H1 (cell line): ENCODE measurements around the gene LSM3. TPM values are rescaled to one million over a fixed set of nuclear protein-coding genes. Genes with fewer than 3 reads are reported as not detected.

Source experiments
- CTCF ChIA-PET: fragments of 300-600 bp; sonication (Branson Sonifier 250); formaldehyde crosslinking; loops from one replicate; lab custom pipeline; 2021; ENCODE audit not compliant: partially characterized antibody; lab: Charles Lee
- POLR2A ChIA-PET: fragments of 300-600 bp; sonication (Branson Sonifier 250); formaldehyde crosslinking; loops from one replicate; lab custom pipeline; 2021; ENCODE audit warnings: inconsistent platforms; ENCODE audit not compliant: partially characterized antibody; lab: Charles Lee
- DNase-seq, 2 experiments: peaks; one replicate each; pipeline versions ENCODE4 v3.0.0 to v3.0.0-alpha.2; 2010 to 2022; ENCODE audit warnings: low spot score in 2 of 2, low read depth in 1 of 2, mixed read lengths in 1 of 2
- FAIRE-seq: peaks from 2 replicates; lab custom pipeline; 2011; peaks lifted over from hg19 to GRCh38; lab: Jason Lieb, UNC
- H2AFZ ChIP-seq: 2 replicates; pipeline ENCODE4 v1.8.1; 2012; ENCODE audit warnings: low read length, inconsistent platforms
- H2AK5ac ChIP-seq: 2 replicates; pipeline ENCODE4 v1.6.1; 2013; ENCODE audit warnings: low read depth, low read length
- H2BK120ac ChIP-seq: replicated peaks from 2 replicates; pipeline ENCODE3; 2013; ENCODE audit warnings: low read depth, low read length, inconsistent platforms
- H2BK12ac ChIP-seq: 2 replicates; pipeline ENCODE4 v1.6.1; 2013; ENCODE audit warnings: low read depth, low read length
- H2BK15ac ChIP-seq: 2 replicates; pipeline ENCODE4 v1.6.1; 2013; ENCODE audit warnings: low read length
- H2BK20ac ChIP-seq: 2 replicates; pipeline ENCODE4 v1.6.1; 2013; ENCODE audit warnings: low read length
- H2BK5ac ChIP-seq: 2 replicates; pipeline ENCODE4 v1.6.1; 2013; ENCODE audit warnings: low read depth, low read length
- H3K14ac ChIP-seq: 2 replicates; pipeline ENCODE4 v1.6.1; 2013; ENCODE audit warnings: inconsistent platforms; ENCODE audit not compliant: insufficient read length
- H3K18ac ChIP-seq: 2 replicates; pipeline ENCODE4 v1.6.1; 2013; ENCODE audit warnings: low read length; ENCODE audit errors: extremely low read depth
- H3K23ac ChIP-seq: 2 replicates; pipeline ENCODE4 v1.6.1; 2013; ENCODE audit warnings: inconsistent platforms; ENCODE audit not compliant: insufficient read length
- H3K23me2 ChIP-seq: 2 replicates; pipeline ENCODE4 v1.6.1; 2013; ENCODE audit warnings: low read depth, low read length
- H3K27ac ChIP-seq: 2 replicates; pipeline ENCODE4 v1.6.1; 2011; ENCODE audit warnings: low read depth, low read length, inconsistent platforms
- H3K27me3 ChIP-seq, 4 experiments: replicated peaks in 1 of 4; 1 replicate in 1 of 4; 2 replicates in 3 of 4; pipeline versions ENCODE4 v1.6.1 to v1.8.1; 2011 to 2013; ENCODE audit warnings: low read length in 3 of 4, mild to moderate bottlenecking in 3 of 4, inconsistent platforms in 2 of 4, mixed read lengths in 2 of 4, moderate library complexity in 1 of 4; ENCODE audit not compliant: control insufficient read depth in 3 of 4, insufficient read depth in 3 of 4; ENCODE audit errors: extremely low read depth in 1 of 4
- H3K36me3 ChIP-seq, 4 experiments: 2 replicates each; pipeline versions ENCODE4 v1.6.1 to v1.8.1; 2011 to 2013; ENCODE audit warnings: mild to moderate bottlenecking in 4 of 4, low read length in 3 of 4, moderate library complexity in 2 of 4, control low read depth in 1 of 4, inconsistent platforms in 1 of 4; ENCODE audit not compliant: insufficient read depth in 4 of 4, control insufficient read depth in 2 of 4
- H3K4ac ChIP-seq: replicated peaks from 2 replicates; pipeline ENCODE3; 2013; ENCODE audit warnings: low read length, low read depth, mixed read lengths, inconsistent platforms; ENCODE audit not compliant: insufficient read length
- H3K4me1 ChIP-seq, 4 experiments: replicated peaks in 1 of 4; 1 replicate in 1 of 4; 2 replicates in 3 of 4; pipeline versions ENCODE4 v1.6.1 to v1.8.1; 2011 to 2013; ENCODE audit warnings: low read length in 3 of 4, inconsistent platforms in 2 of 4, mixed read lengths in 1 of 4; ENCODE audit not compliant: insufficient read depth in 4 of 4, control insufficient read depth in 3 of 4
- H3K4me2 ChIP-seq, 2 experiments: 2 replicates each; pipeline versions ENCODE4 v1.6.1 to v1.8.1; 2011 to 2013; ENCODE audit warnings: low read depth in 2 of 2, low read length in 2 of 2, control low read depth in 1 of 2, inconsistent platforms in 1 of 2, mild to moderate bottlenecking in 1 of 2; ENCODE audit not compliant: insufficient read depth in 1 of 2
- H3K4me3 ChIP-seq, 4 experiments: fragments of 200-600, 300-600 bp in 1 of 4; sonication (generic), shearing (Covaris generic), sonication (Bioruptor Twin) in 1 of 4; 2 replicates each; pipeline versions ENCODE4 v1.5.1 to v1.8.1; 2011 to 2016; ENCODE audit warnings: low read length in 4 of 4, low read depth in 3 of 4, control low read depth in 2 of 4, inconsistent platforms in 2 of 4, mild to moderate bottlenecking in 2 of 4, mixed read lengths in 1 of 4, moderate library complexity in 1 of 4; ENCODE audit not compliant: insufficient read depth in 2 of 4; ENCODE audit errors: extremely low read depth in 1 of 4
- H3K56ac ChIP-seq: replicated peaks from 2 replicates; pipeline ENCODE3; 2013; ENCODE audit warnings: low read depth, mild to moderate bottlenecking, mixed read lengths, low read length, inconsistent platforms; ENCODE audit not compliant: insufficient read length
- H3K79me1 ChIP-seq: 2 replicates; pipeline ENCODE4 v1.6.1; 2013; ENCODE audit warnings: low read depth, low read length, control low read depth
- H3K79me2 ChIP-seq, 2 experiments: 2 replicates each; pipeline versions ENCODE4 v1.6.1 to v1.8.1; 2012 to 2013; ENCODE audit warnings: low read length in 2 of 2, mild to moderate bottlenecking in 2 of 2, inconsistent platforms in 1 of 2; ENCODE audit not compliant: insufficient read depth in 2 of 2, control insufficient read depth in 1 of 2
- H3K9ac ChIP-seq, 4 experiments: replicated peaks in 1 of 4; 1 replicate in 1 of 4; 2 replicates in 3 of 4; pipeline versions ENCODE4 v1.6.1 to v1.8.1; 2011 to 2013; ENCODE audit warnings: low read depth in 3 of 4, low read length in 3 of 4, control low read depth in 2 of 4, mild to moderate bottlenecking in 2 of 4, moderate library complexity in 2 of 4, inconsistent platforms in 1 of 4; ENCODE audit errors: extremely low read depth in 1 of 4
- H3K9me3 ChIP-seq, 2 experiments: 2 replicates each; pipeline versions ENCODE4 v1.6.1 to v1.8.1; 2012 to 2013; ENCODE audit warnings: mild to moderate bottlenecking in 2 of 2, moderate library complexity in 2 of 2, control low read depth in 1 of 2, inconsistent platforms in 1 of 2, low read depth in 1 of 2, low read length in 1 of 2, mixed read lengths in 1 of 2; ENCODE audit not compliant: insufficient read depth in 2 of 2
- H4K20me1 ChIP-seq, 2 experiments: replicated peaks in 1 of 2; 2 replicates each; pipeline versions ENCODE3 to v1.8.1; 2011 to 2013; ENCODE audit warnings: inconsistent platforms in 2 of 2, low read length in 2 of 2, mild to moderate bottlenecking in 1 of 2; ENCODE audit not compliant: insufficient read depth in 2 of 2, control insufficient read depth in 1 of 2
- H4K5ac ChIP-seq: 2 replicates; pipeline ENCODE4 v1.6.1; 2013; ENCODE audit warnings: low read length, low read depth, mixed read lengths, inconsistent platforms; ENCODE audit not compliant: insufficient read length
- H4K8ac ChIP-seq: 2 replicates; pipeline ENCODE4 v1.8.0; 2013; ENCODE audit warnings: mild to moderate bottlenecking, moderate library complexity, low read length, inconsistent platforms; ENCODE audit not compliant: insufficient read depth; ENCODE audit errors: extremely low read depth
- H4K91ac ChIP-seq: replicated peaks from 2 replicates; pipeline ENCODE3; 2013; ENCODE audit warnings: low read length, mixed read lengths, inconsistent platforms; ENCODE audit not compliant: insufficient read length
- ASH2L ChIP-seq: fragments of 200-600, 300-600 bp; sonication (generic); IDR thresholded peaks from one replicate; pipeline ENCODE4 v1.7.1; 2017; ENCODE audit warnings: low read length
- BRCA1 ChIP-seq: IDR thresholded peaks from 2 replicates; pipeline ENCODE4 v1.6.1; 2012; ENCODE audit warnings: low read depth, low read length, improper control_type of control experiment
- CBX5 ChIP-seq: fragments of 300-800, 300-1000 bp; sonication (generic); IDR thresholded peaks from 2 replicates; pipeline ENCODE4 v1.7.1; 2016; ENCODE audit warnings: antibody characterized with exemption, low read length, low read depth
- CREB1 ChIP-seq: IDR thresholded peaks from 2 replicates; pipeline ENCODE4 v1.6.1; 2012; ENCODE audit warnings: inconsistent platforms
- EZH2 ChIP-seq: fragments of 200-600 bp; sonication (generic); IDR thresholded peaks from 2 replicates; pipeline ENCODE4 v1.7.1; 2012; ENCODE audit warnings: low read depth, mild to moderate bottlenecking, moderate library complexity, low read length, inconsistent platforms; ENCODE audit not compliant: severe bottlenecking
- MAFK ChIP-seq: IDR thresholded peaks from 2 replicates; pipeline ENCODE4 v1.6.1; 2012; ENCODE audit warnings: low read depth, mild to moderate bottlenecking, improper control_type of control experiment, low read length
- POLR2A ChIP-seq, 2 experiments: IDR thresholded peaks; 1 replicate in 1 of 2; 2 replicates in 1 of 2; pipeline ENCODE4 v1.6.1; 2011; ENCODE audit warnings: low read depth in 2 of 2, low read length in 2 of 2, mild to moderate bottlenecking in 2 of 2; ENCODE audit errors: control extremely low read depth in 1 of 2
- RNF2 ChIP-seq: fragments of 200-900, 300-1000 bp; sonication (generic); IDR thresholded peaks from 2 replicates; pipeline ENCODE4 v1.7.1; 2016; ENCODE audit warnings: borderline replicate concordance, low read depth, mild to moderate bottlenecking, antibody characterized with exemption, low read length; ENCODE audit not compliant: poor library complexity, severe bottlenecking; ENCODE audit errors: missing control alignments
- SP2 ChIP-seq: IDR thresholded peaks from 2 replicates; pipeline ENCODE4 v1.6.1; 2012; ENCODE audit warnings: mild to moderate bottlenecking, low read length, inconsistent platforms
- TAF7 ChIP-seq: optimal IDR thresholded peaks from 2 replicates; pipeline ENCODE3; 2011; ENCODE audit warnings: low read depth, mild to moderate bottlenecking, inconsistent platforms, low read length, moderate library complexity, borderline replicate concordance
- WGBS, 2 experiments: shearing (Covaris generic) in 1 of 2; methylation state at CpG; one replicate each; pipeline versions ENCODE4 v1.1.6 to v1.1.7; 2013 to 2015; ENCODE audit warnings: low lambda C conversion rate in 2 of 2, mixed read lengths in 2 of 2, inconsistent platforms in 1 of 2, low coverage in 1 of 2, missing lambda C conversion rate in 1 of 2; ENCODE audit not compliant: insufficient replicate concordance in 2 of 2, insufficient coverage in 1 of 2, insufficient read length in 1 of 2; ENCODE audit errors: extremely low coverage in 1 of 2, missing lambda C conversion rate in 1 of 2; 5-methylcytosine and 5-hydroxymethylcytosine counted together
- polyA plus RNA-seq, 7 experiments: library from polyadenylated mRNA; depleted of rRNA in 3 of 7; stranded (reverse) in 5 of 7; unstranded in 2 of 7; fragments of >200 nt in 5 of 7; fragments of 200-250 nt in 2 of 7; gene quantifications; 1 replicate in 5 of 7; 2 replicates in 1 of 7; 4 replicates in 1 of 7; pipeline versions ENCODE4 v1.2.1 to v1.2.3, GENCODE V29; 2011 to 2013; ENCODE audit warnings: missing spikeins in 2 of 7, mixed read lengths in 2 of 7
- total RNA-seq: library from RNA; stranded (reverse); fragmentation: NEBNext Ultra II Directional; extraction: Animal tissue kit (Norgen Biotek cat#: 25700); gene quantifications from 2 replicates; pipeline ENCODE4 v1.2.1, GENCODE V29; 2021
- TF ChIP-seq, protein P1 (sequence below): IDR thresholded peaks from 2 replicates; pipeline ENCODE4 v1.6.1; 2012; ENCODE audit warnings: inconsistent platforms
- TF ChIP-seq, protein P2 (sequence below): IDR thresholded peaks from 2 replicates; pipeline ENCODE4 v1.6.1; 2012; ENCODE audit warnings: low read length, inconsistent platforms

The LSM3 gene
- total and polyA plus RNA-seq, 2 of the 8 experiments (the other 6 are each of a cell fraction or from before 2014, with no cell fraction given), result 7.1 to 25.4 TPM

DNA sequence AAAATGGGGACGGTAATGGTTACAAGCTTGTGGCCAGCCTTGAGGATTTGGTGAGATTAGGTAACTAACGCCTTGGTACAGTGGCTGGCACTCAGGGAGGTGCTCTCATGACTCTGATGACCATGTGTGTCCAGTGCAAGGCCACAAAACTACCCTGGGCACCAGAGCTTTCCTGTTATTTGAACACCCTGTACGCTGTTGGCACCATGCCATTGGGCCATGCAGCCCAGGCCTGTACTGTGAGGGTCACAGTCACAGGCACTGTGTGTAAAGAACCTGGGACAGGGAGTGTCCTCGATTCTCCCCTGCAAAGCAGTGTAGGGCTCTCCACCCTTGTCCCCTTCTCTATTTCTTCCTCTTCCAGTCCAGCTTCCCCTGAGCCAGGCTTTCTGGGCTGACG lies 47.5 kb upstream of the LSM3 start:
- WGBS, 2 experiments, result 88% methylated on average over 5 of the region's 5 CpGs; no CpG with 5 or more reads in 1 of the 2 experiments
- Histone ChIP-seq H2AFZ (no peak overlapping the region), H4K8ac (no peak overlapping the region; the same call in 1 of the 2 replicates), H3K14ac (no peak overlapping the region), H3K9me3 (no peaks in the 10 kb centered on the region), H3K56ac (no peak overlapping the region), H2BK12ac (no peak overlapping the region), H4K91ac (no peak overlapping the region), H2BK5ac (no peak overlapping the region), H3K18ac (no peak overlapping the region), H3K9ac (no peak overlapping the region), H3K23me2 (no peaks in the 10 kb centered on the region), H2BK15ac (no peak overlapping the region), H2BK120ac (no peak overlapping the region), H4K5ac (no peak overlapping the region), H3K4me3 (no peak overlapping the region), H4K20me1 (peaks cover 0 to 14% of the 10 kb centered on the region in 2 experiments), H3K79me2 (peaks cover 7 to 19% of the 10 kb centered on the region in 2 experiments), H3K27ac (no peak overlapping the region), H3K27me3 (no peaks in the 10 kb centered on the region), H2BK20ac (no peak overlapping the region), H3K4me2 (no peak overlapping the region), H3K36me3 (peaks cover 12 to 42% (median 27%) of the 10 kb centered on the region in 4 experiments), H2AK5ac (no peak overlapping the region), H3K4ac (no peak overlapping the region), H3K79me1 (peaks cover 2% of the 10 kb centered on the region), H3K23ac (no peak overlapping the region), H3K4me1 (peaks cover 0 to 3% (median 3%) of the 10 kb centered on the region in 4 experiments; a peak in 4 of 7 replicates)
- POLR2A ChIA-PET, result interaction anchor here (0.6 to 2.3 kb wide), 4 partner anchors 12 to 290 kb away, joined by 3 to 7 read pairs (median 3); no protein-coding TSS in a partner anchor
- CTCF ChIA-PET, result interaction anchor here (0.7 to 1.5 kb wide), 3 partner anchors 15 to 746 kb away, joined by 3 to 5 read pairs (median 4); no protein-coding TSS in a partner anchor
- DNase-seq (no peak), FAIRE-seq (no peak)
- no peak for TF ChIP-seq EZH2
- no peak for TF ChIP-seq BRCA1
- no peak for TF ChIP-seq TAF7
- no peak for TF ChIP-seq CREB1
- TF ChIP-seq, protein P1, sequence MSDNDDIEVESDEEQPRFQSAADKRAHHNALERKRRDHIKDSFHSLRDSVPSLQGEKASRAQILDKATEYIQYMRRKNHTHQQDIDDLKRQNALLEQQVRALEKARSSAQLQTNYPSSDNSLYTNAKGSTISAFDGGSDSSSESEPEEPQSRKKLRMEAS, result no peak
- no peak for TF ChIP-seq POLR2A (IDR thresholded peaks at IDR 0.05; ENCODE audit: control extremely low read depth in 1 of 2, low read depth in 2 of 2, low read length in 2 of 2)
- TF ChIP-seq RNF2, result no peak
- no peak for TF ChIP-seq MAFK
- TF ChIP-seq, protein P2, sequence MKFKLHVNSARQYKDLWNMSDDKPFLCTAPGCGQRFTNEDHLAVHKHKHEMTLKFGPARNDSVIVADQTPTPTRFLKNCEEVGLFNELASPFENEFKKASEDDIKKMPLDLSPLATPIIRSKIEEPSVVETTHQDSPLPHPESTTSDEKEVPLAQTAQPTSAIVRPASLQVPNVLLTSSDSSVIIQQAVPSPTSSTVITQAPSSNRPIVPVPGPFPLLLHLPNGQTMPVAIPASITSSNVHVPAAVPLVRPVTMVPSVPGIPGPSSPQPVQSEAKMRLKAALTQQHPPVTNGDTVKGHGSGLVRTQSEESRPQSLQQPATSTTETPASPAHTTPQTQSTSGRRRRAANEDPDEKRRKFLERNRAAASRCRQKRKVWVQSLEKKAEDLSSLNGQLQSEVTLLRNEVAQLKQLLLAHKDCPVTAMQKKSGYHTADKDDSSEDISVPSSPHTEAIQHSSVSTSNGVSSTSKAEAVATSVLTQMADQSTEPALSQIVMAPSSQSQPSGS, result no peak
- TF ChIP-seq SP2, result no peak
- no peak for TF ChIP-seq ASH2L
- no peak for TF ChIP-seq CBX5
